ENCODE data around the gene ENAH. TPM values are rescaled to one million over a fixed set of nuclear protein-coding genes. Genes with fewer than 3 reads are reported as not detected.

The ENAH gene
- total RNA-seq, 1 experiment from 2014 or later = 100 TPM

- peak overlapping the region; percentile 30; the same call in 1 of the 2 replicates for H3K4me2 ChIP-seq (ENCODE audit: low read length)
Measured at GRCh38 chr1:225658041-225658440, 5.1 kb upstream of the ENAH start.

More at GRCh38 chr1:225658041-225658440, 5.1 kb upstream of the ENAH start:
- Histone ChIP-seq H3K4me1 (ENCODE audit: control insufficient read depth in 1 of 2, insufficient read depth in 2 of 2, low read length in 2 of 2) (peaks cover 38 to 47% of the 10 kb centered on the region in 2 experiments), H3K9ac (ENCODE audit: low read length) (no peak overlapping the region), H3K36me3 (ENCODE audit: control insufficient read depth in 1 of 2, insufficient read depth in 2 of 2, low read length in 2 of 2) (no peaks in the 10 kb centered on the region), H3K27me3 (ENCODE audit: insufficient read depth, low read length) (no peaks in the 10 kb centered on the region), H2AFZ (ENCODE audit: low read depth, low read length, poor library complexity, severe bottlenecking) (peak overlapping the region; percentile 81), H3K79me2 (ENCODE audit: insufficient read depth, low read length) (no peaks in the 10 kb centered on the region), H4K20me1 (ENCODE audit: insufficient read depth) (no peaks in the 10 kb centered on the region), H3K4me3 (replicated peaks in 1 of 2; ENCODE audit: low read depth in 1 of 2, low read length in 2 of 2) (no peak overlapping the region), H3K9me3 (ENCODE audit: control insufficient read depth in 1 of 2, insufficient read depth in 1 of 2, low read depth in 1 of 2, low read length in 2 of 2) (no peaks in the 10 kb centered on the region), H3K9me2 (ENCODE audit: insufficient read depth) (no peaks in the 10 kb centered on the region), H3K27ac (ENCODE audit: low read depth, low read length) (no peak overlapping the region)
- intact Hi-C loops (cut with micrococcal nuclease) = loop anchor here (5.0 to 10.0 kb wide), 3 partner anchors 103 to 181 kb away; no protein-coding TSS in a partner anchor
- BruUV-seq (replicated peaks) = no TSS peak
- DNase-seq (ENCODE audit: low read depth, low spot score) (no peak), ATAC-seq (no peak)
- TF ChIP-seq POLR2AphosphoS5 (IDR thresholded peaks at IDR 0.05; ENCODE audit: low read depth, low read length) (no peak), ZBTB33 (IDR thresholded peaks at IDR 0.05; ENCODE audit: extremely low read depth, insufficient replicate concordance, low read length) (no peak), RAD21 (IDR thresholded peaks at IDR 0.05; ENCODE audit: low read depth) (no peak), SIN3A (IDR thresholded peaks at IDR 0.05; ENCODE audit: low read depth) (no peak), ZNF274 (IDR thresholded peaks at IDR 0.05; ENCODE audit: low read depth, low read length) (no peak), EGR1 (IDR thresholded peaks at IDR 0.05; ENCODE audit: low read depth) (no peak), SRF (IDR thresholded peaks at IDR 0.05; ENCODE audit: low read depth) (no peak), ZFX (IDR thresholded peaks at IDR 0.05) (no peak)
- TF ChIP-seq, protein P1, sequence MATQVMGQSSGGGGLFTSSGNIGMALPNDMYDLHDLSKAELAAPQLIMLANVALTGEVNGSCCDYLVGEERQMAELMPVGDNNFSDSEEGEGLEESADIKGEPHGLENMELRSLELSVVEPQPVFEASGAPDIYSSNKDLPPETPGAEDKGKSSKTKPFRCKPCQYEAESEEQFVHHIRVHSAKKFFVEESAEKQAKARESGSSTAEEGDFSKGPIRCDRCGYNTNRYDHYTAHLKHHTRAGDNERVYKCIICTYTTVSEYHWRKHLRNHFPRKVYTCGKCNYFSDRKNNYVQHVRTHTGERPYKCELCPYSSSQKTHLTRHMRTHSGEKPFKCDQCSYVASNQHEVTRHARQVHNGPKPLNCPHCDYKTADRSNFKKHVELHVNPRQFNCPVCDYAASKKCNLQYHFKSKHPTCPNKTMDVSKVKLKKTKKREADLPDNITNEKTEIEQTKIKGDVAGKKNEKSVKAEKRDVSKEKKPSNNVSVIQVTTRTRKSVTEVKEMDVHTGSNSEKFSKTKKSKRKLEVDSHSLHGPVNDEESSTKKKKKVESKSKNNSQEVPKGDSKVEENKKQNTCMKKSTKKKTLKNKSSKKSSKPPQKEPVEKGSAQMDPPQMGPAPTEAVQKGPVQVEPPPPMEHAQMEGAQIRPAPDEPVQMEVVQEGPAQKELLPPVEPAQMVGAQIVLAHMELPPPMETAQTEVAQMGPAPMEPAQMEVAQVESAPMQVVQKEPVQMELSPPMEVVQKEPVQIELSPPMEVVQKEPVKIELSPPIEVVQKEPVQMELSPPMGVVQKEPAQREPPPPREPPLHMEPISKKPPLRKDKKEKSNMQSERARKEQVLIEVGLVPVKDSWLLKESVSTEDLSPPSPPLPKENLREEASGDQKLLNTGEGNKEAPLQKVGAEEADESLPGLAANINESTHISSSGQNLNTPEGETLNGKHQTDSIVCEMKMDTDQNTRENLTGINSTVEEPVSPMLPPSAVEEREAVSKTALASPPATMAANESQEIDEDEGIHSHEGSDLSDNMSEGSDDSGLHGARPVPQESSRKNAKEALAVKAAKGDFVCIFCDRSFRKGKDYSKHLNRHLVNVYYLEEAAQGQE (IDR thresholded peaks at IDR 0.05; ENCODE audit: low read depth) = no peak
- ChIA-PET RAD21 (ENCODE audit: low non-redundant PET in 1 of 2, low total read pairs in 2 of 2, uncharacterized antibody in 2 of 2, unreplicated experiment in 2 of 2) (no interaction called here), CTCF (no interaction called here), POLR2A (no interaction called here)
